ENCODE data around the gene AKAP8.
"Not testable (repeated sequence)": the region's sequence is repeated elsewhere in the genome, so short reads cannot be mapped to it uniquely, and the experiment has no call there.

DNA sequence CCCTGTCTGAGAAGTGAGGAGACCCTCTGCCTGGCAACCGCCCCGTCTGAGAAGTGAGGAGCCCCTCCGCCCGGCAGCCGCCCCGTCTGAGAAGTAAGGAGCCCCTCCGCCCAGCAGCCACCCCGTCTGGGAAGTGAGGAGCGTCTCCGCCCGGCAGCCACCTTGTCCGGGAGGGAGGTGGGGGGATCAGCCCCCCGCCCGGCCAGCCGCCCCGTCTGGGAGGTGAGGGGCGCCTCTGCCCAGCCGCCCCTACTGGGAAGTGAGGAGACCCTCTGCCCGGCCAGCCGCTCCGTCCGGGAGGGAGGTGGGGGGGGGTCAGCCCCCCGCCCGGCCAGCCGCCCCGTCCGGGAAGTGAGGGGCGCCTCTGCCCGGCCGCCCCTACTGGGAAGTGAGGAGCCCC lies 16.5 kb downstream of the AKAP8 start:
- TF ChIP-seq, protein P1, sequence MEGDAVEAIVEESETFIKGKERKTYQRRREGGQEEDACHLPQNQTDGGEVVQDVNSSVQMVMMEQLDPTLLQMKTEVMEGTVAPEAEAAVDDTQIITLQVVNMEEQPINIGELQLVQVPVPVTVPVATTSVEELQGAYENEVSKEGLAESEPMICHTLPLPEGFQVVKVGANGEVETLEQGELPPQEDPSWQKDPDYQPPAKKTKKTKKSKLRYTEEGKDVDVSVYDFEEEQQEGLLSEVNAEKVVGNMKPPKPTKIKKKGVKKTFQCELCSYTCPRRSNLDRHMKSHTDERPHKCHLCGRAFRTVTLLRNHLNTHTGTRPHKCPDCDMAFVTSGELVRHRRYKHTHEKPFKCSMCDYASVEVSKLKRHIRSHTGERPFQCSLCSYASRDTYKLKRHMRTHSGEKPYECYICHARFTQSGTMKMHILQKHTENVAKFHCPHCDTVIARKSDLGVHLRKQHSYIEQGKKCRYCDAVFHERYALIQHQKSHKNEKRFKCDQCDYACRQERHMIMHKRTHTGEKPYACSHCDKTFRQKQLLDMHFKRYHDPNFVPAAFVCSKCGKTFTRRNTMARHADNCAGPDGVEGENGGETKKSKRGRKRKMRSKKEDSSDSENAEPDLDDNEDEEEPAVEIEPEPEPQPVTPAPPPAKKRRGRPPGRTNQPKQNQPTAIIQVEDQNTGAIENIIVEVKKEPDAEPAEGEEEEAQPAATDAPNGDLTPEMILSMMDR (IDR thresholded peaks at IDR 0.05; ENCODE audit: low read depth, low read length) = not testable (repeated sequence)
- not testable (repeated sequence) for TF ChIP-seq EZH2phosphoT487 (IDR thresholded peaks at IDR 0.05; ENCODE audit: low read depth)
